ENCODE measurements around the gene CMTM5. TPM values are rescaled to one million over a fixed set of nuclear protein-coding genes. Genes with fewer than 3 reads are reported as not detected.

Gene CMTM5
- total RNA-seq, 1 experiment from 2014 or later: 0.24 TPM

GRCh38 chr14:23401291-23401690 is 24.4 kb downstream of the CMTM5 start:
- no peak for ATAC-seq
- CTCF ChIA-PET: interaction anchor here (0.8 kb wide), 1 partner anchor 281 kb away, joined by 3 read pairs; no protein-coding TSS in a partner anchor
- POLR2A ChIA-PET: no interaction called here

More at GRCh38 chr14:23401291-23401690, 24.4 kb downstream of the CMTM5 start:
- Mint-ChIP-seq H3K4me3 (no peak overlapping the region), H3K27ac (no peak overlapping the region), H3K36me3 (no peaks in the 10 kb centered on the region), H3K27me3 (ENCODE audit: low read depth) (peaks cover 28% of the 10 kb centered on the region), H3K4me1 (peaks cover 2% of the 10 kb centered on the region; the same call in 1 of the 2 replicates), H3K9me3 (no peaks in the 10 kb centered on the region)
- no peak for DNase-seq (ENCODE audit: low spot score)
- TF ChIP-seq ZNF512 (CRISPR knock-in tag; IDR thresholded peaks at IDR 0.05; ENCODE audit: borderline replicate concordance) (no peak), ZBTB43 (CRISPR knock-in tag; IDR thresholded peaks at IDR 0.05) (no peak), ELF4 (CRISPR knock-in tag; IDR thresholded peaks at IDR 0.05; ENCODE audit: low read depth) (no peak), PRDM15 (CRISPR knock-in tag; IDR thresholded peaks at IDR 0.05) (no peak), ATF3 (CRISPR knock-in tag; conservative IDR thresholded peaks at IDR 0.05) (no peak), MAX (CRISPR knock-in tag; IDR thresholded peaks at IDR 0.05) (no peak), ZNF425 (CRISPR knock-in tag; conservative IDR thresholded peaks at IDR 0.05) (no peak), FOXP1 (CRISPR knock-in tag; IDR thresholded peaks at IDR 0.05; ENCODE audit: borderline replicate concordance) (no peak), ZNF263 (CRISPR knock-in tag; IDR thresholded peaks at IDR 0.05; ENCODE audit: low read depth) (no peak), ESRRA (CRISPR knock-in tag; IDR thresholded peaks at IDR 0.05; ENCODE audit: borderline replicate concordance) (no peak), ZNF423 (CRISPR knock-in tag; IDR thresholded peaks at IDR 0.05) (no peak), JUN (CRISPR knock-in tag; IDR thresholded peaks at IDR 0.05) (no peak), SMAD3 (CRISPR knock-in tag; IDR thresholded peaks at IDR 0.05; ENCODE audit: borderline replicate concordance) (no peak)

All from WTC11 (cell line).